CD4-positive, alpha-beta T cell (primary cell): Measurements from ENCODE around the gene INTS11. TPM values are rescaled to one million over a fixed set of nuclear protein-coding genes. Genes with fewer than 3 reads are reported as not detected.
"Not testable (repeated sequence)": the region's sequence is repeated elsewhere in the genome, so short reads cannot be mapped to it uniquely, and the experiment has no call there.

ENCODE experiments used
- ATAC-seq: fragments of 200-7000 bp; cut with Tn5 transposase; one replicate; pipeline ENCODE4 v1.10.0; 2022; ENCODE audit warnings: mild to moderate bottlenecking; ENCODE audit not compliant: poor library complexity
- CTCF ChIA-PET: fragments of 350-600 bp; sonication (Branson Sonifier 250); formaldehyde crosslinking; loops from one replicate; lab custom pipeline; 2021; ENCODE audit warnings: antibody characterized with exemption, inconsistent platforms; lab: Charles Lee
- POLR2A ChIA-PET: fragments of 350-600 bp; sonication (Branson Sonifier 250); formaldehyde crosslinking; loops from one replicate; lab custom pipeline; 2021; ENCODE audit warnings: antibody characterized with exemption, inconsistent platforms; lab: Charles Lee
- DNase-seq, 14 experiments: peaks; one replicate each; pipeline ENCODE4 v3.0.0-alpha.2; 2013 to 2020; ENCODE audit warnings: mixed read lengths in 2 of 14
- H3K27ac ChIP-seq, 2 donors: one replicate each; pipeline versions ENCODE4 v1.5.1 to v1.7.0; 2013; ENCODE audit warnings: low read length in 2 of 2, low read depth in 1 of 2, mild to moderate bottlenecking in 1 of 2
- H3K27me3 ChIP-seq, 2 experiments: 1 replicate in 1 of 2; 2 replicates in 1 of 2; pipeline versions ENCODE4 v1.6.1 to v1.7.0; 2013; ENCODE audit warnings: low read length in 2 of 2, control low read depth in 1 of 2, mild to moderate bottlenecking in 1 of 2, moderate library complexity in 1 of 2; ENCODE audit not compliant: insufficient read depth in 2 of 2, control insufficient read depth in 1 of 2
- H3K36me3 ChIP-seq: one replicate; pipeline ENCODE4 v1.6.1; 2013; ENCODE audit warnings: low read length, control low read depth; ENCODE audit not compliant: insufficient read depth
- H3K4me1 ChIP-seq: one replicate; pipeline ENCODE4 v1.6.1; 2013; ENCODE audit warnings: low read length, control low read depth; ENCODE audit not compliant: insufficient read depth
- H3K4me3 ChIP-seq: one replicate; pipeline ENCODE4 v1.5.1; 2013; ENCODE audit warnings: mild to moderate bottlenecking, low read length, moderate library complexity
- H3K9me3 ChIP-seq, 2 experiments: 1 replicate in 1 of 2; 2 replicates in 1 of 2; pipeline versions ENCODE4 v1.6.1 to v1.7.0; 2013; ENCODE audit warnings: low read length in 2 of 2, mild to moderate bottlenecking in 2 of 2, control low read depth in 1 of 2, moderate library complexity in 1 of 2; ENCODE audit not compliant: control insufficient read depth in 1 of 2, insufficient read depth in 1 of 2
- H3K27ac Mint-ChIP-seq: one replicate; pipeline ENCODE4 v1.8.0; 2020; ENCODE audit warnings: mixed read lengths
- H3K27me3 Mint-ChIP-seq: one replicate; pipeline ENCODE4 v1.8.0; 2021; ENCODE audit warnings: mixed read lengths
- H3K36me3 Mint-ChIP-seq: one replicate; pipeline ENCODE4 v1.8.0; 2021; ENCODE audit warnings: low read depth, mixed read lengths
- H3K4me1 Mint-ChIP-seq: one replicate; pipeline ENCODE4 v1.8.0; 2021; ENCODE audit warnings: low read depth, mixed read lengths
- H3K4me3 Mint-ChIP-seq: one replicate; pipeline ENCODE4 v1.8.0; 2020; ENCODE audit warnings: mild to moderate bottlenecking, mixed read lengths
- H3K9me3 Mint-ChIP-seq: one replicate; pipeline ENCODE4 v1.8.0; 2020; ENCODE audit warnings: mixed read lengths
- intact Hi-C, 2 experiments: fragments of 100-400 bp; cut with DNase I in 1 of 2; cut with micrococcal nuclease in 1 of 2; formaldehyde crosslinking; loops; one replicate each; pipeline versions ENCODE4 v1.15.1 to v1.9.0; 2023 to 2025; cut with DNase I, micrococcal nuclease
- total RNA-seq, 174 experiments: library from RNA in 2 of 174; stranded (reverse) in 2 of 174; gene quantifications; one replicate each; pipeline ENCODE4 v1.2.3 and lab custom pipeline; 2021 to 2026
- TF ChIP-seq, protein P1 (sequence below): fragments of 200-600 bp; IDR thresholded peaks from one replicate; pipeline ENCODE4 v1.8.0; 2022; ENCODE audit warnings: antibody characterized with exemption, mild to moderate bottlenecking

INTS11 gene
- total RNA-seq, 2 experiments from 2014 or later: 130 to 137 TPM

DNA sequence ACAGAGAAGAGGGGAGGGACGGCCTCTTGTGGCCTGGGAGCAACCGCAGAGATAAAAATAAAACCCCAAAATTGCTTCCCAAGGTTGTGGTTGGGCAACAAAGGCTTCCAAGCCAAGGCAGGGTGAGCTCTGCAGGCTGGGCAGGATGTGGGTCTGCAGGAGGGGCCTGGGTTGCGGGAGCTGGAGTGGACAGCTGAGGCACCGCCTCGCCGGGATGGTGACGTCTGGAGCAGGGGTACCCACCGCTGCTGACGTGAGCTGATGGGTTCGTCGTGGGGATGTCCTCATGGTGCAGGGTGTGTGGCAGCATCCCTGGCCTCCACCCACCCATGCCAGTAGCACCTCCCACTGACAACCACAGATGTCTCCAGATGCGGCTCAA lies 46.9 kb upstream of the INTS11 start:
- Mint-ChIP-seq H3K27ac (peak overlapping the region; percentile 88), H3K36me3 (peaks cover 10% of the 10 kb centered on the region), H3K4me3 (peak overlapping the region; percentile 80), H3K4me1 (peaks cover 43% of the 10 kb centered on the region), H3K27me3 (no peaks in the 10 kb centered on the region), H3K9me3 (no peaks in the 10 kb centered on the region)
- TF ChIP-seq, protein P1, sequence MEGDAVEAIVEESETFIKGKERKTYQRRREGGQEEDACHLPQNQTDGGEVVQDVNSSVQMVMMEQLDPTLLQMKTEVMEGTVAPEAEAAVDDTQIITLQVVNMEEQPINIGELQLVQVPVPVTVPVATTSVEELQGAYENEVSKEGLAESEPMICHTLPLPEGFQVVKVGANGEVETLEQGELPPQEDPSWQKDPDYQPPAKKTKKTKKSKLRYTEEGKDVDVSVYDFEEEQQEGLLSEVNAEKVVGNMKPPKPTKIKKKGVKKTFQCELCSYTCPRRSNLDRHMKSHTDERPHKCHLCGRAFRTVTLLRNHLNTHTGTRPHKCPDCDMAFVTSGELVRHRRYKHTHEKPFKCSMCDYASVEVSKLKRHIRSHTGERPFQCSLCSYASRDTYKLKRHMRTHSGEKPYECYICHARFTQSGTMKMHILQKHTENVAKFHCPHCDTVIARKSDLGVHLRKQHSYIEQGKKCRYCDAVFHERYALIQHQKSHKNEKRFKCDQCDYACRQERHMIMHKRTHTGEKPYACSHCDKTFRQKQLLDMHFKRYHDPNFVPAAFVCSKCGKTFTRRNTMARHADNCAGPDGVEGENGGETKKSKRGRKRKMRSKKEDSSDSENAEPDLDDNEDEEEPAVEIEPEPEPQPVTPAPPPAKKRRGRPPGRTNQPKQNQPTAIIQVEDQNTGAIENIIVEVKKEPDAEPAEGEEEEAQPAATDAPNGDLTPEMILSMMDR: no peak
- intact Hi-C loops: loop anchor here in 1 of 2 experiments (2.0 to 10.0 kb wide), 2 partner anchors 17 to 67 kb away; partner anchors contain the start of genes ACAP3 and PUSL1
- H3K4me3 ChIP-seq: peak overlapping the region; percentile 45
- no peaks in the 10 kb centered on the region for H3K27me3 ChIP-seq
- ChIA-PET POLR2A (interaction anchor here (0.7 to 4.1 kb wide), 6 partner anchors 17 to 408 kb away, joined by 3 to 23 read pairs (median 5); partner anchors contain the start of genes CCNL2 and DVL1), CTCF (interaction anchor here (0.6 to 1.8 kb wide), 7 partner anchors 18 to 242 kb away, joined by 3 to 10 read pairs (median 3); partner anchors contain the start of genes CCNL2 and MRPL20)
- peaks cover 0 to 6% of the 10 kb centered on the region in 2 experiments for H3K9me3 ChIP-seq
- peaks cover 54% of the 10 kb centered on the region for H3K4me1 ChIP-seq
- peak overlapping the region in 1 of 2 donors; percentile 59 for H3K27ac ChIP-seq
- peak; percentile 73 for ATAC-seq
- H3K36me3 ChIP-seq: peaks cover 4% of the 10 kb centered on the region
- peak in 11 of 14 experiments; percentile 30 to 95 (median 75) for DNase-seq

DNA sequence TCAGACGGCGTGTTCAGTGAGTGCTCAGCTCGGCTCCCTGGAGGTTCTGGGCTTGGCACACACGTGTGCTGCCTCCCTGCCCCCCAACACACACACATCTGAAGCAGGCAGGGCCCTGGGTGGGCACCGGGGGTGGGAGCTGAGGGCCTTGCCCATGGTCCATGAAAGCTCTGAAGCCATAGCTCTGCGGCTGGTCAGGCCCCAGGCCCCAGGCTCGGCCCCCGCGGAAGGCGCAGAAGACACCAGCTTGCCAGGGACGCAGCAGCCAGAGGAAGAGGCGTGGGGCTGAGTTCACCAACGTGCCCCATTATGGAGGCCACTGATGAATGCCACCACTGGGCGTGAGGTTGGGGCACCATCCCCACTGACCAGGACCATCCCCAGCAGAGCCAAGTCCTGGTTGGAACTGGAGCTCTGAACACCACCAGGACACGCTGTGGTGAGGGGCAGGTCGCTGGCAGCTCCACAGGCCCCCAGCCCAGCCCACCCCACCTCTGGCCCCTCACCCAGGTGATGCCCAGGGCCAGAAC lies 46.4 kb upstream of the INTS11 start:
- no peaks in the 10 kb centered on the region for H3K9me3 Mint-ChIP-seq
- Histone ChIP-seq H3K4me1 (peaks cover 49% of the 10 kb centered on the region), H3K36me3 (peaks cover 4% of the 10 kb centered on the region), H3K4me3 (no peak overlapping the region), H3K27me3 (no peaks in the 10 kb centered on the region), H3K9me3 (peaks cover 0 to 6% of the 10 kb centered on the region in 2 experiments), H3K27ac (no peak overlapping the region)
- H3K36me3 Mint-ChIP-seq: peaks cover 10% of the 10 kb centered on the region
- H3K4me1 Mint-ChIP-seq: peaks cover 43% of the 10 kb centered on the region
- intact Hi-C loops: loop anchor here in 1 of 2 experiments (2.0 to 10.0 kb wide), 2 partner anchors 16 to 66 kb away; partner anchors contain the start of genes ACAP3 and PUSL1
- peak overlapping the region; percentile 88 for H3K27ac Mint-ChIP-seq
- DNase-seq (no peak), ATAC-seq (no peak)
- TF ChIP-seq, protein P1: no peak
- H3K4me3 Mint-ChIP-seq: peak overlapping the region; percentile 80
- CTCF ChIA-PET: interaction anchor here (0.6 to 1.8 kb wide), 5 partner anchors 17 to 134 kb away, joined by 3 to 10 read pairs (median 4); partner anchors contain the start of genes CCNL2 and MRPL20
- no peaks in the 10 kb centered on the region for H3K27me3 Mint-ChIP-seq
- POLR2A ChIA-PET: interaction anchor here (2.8 to 4.1 kb wide), 2 partner anchors 16 to 29 kb away, joined by 12 to 23 read pairs; partner anchors contain the start of gene CCNL2

DNA sequence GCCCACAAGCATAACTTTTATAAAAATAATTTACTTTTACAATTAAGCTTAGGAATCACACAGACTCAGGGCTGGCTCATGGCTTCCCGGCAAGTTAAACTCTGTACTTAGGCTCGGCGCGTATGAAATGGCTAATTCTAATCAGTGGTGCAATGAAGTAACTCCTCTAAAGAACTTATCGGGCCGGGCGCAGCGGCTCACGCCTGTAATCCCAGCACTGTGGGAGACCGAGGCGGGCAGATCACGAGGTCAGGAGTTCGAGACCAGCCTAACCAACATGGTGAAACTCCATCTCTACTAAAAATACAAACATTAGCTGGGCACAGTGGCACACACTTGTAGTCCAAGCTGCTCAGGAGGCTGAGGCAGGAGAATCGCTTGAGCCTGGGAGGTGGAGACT lies 45.6 kb upstream of the INTS11 start:
- Mint-ChIP-seq H3K4me1 (peaks cover 39% of the 10 kb centered on the region), H3K4me3 (peak overlapping the region; percentile 25), H3K27ac (peak overlapping the region; percentile 88)
- H3K9me3 ChIP-seq, H3K9me3 Mint-ChIP-seq, H3K4me3 ChIP-seq, H3K27me3 ChIP-seq, H3K36me3 ChIP-seq, H3K36me3 Mint-ChIP-seq, H3K27me3 Mint-ChIP-seq, H3K27ac ChIP-seq, ATAC-seq, DNase-seq, CTCF ChIA-PET: not testable (repeated sequence)
- POLR2A ChIA-PET: interaction anchor here (2.8 to 4.1 kb wide), 2 partner anchors 16 to 30 kb away, joined by 12 to 23 read pairs; partner anchors contain the start of gene CCNL2
- intact Hi-C loops: loop anchor here in 1 of 2 experiments (2.0 to 10.0 kb wide), 2 partner anchors 15 to 65 kb away; partner anchors contain the start of genes ACAP3 and PUSL1
- peaks cover 44% of the 10 kb centered on the region for H3K4me1 ChIP-seq
